H1 (cell line): ENCODE measurements around the gene FAM234A. TPM values are rescaled to one million over a fixed set of nuclear protein-coding genes. Genes with fewer than 3 reads are reported as not detected.

Source experiments
- CTCF ChIA-PET: fragments of 300-600 bp; sonication (Branson Sonifier 250); formaldehyde crosslinking; loops from one replicate; lab custom pipeline; 2021; ENCODE audit not compliant: partially characterized antibody; lab: Charles Lee
- POLR2A ChIA-PET: fragments of 300-600 bp; sonication (Branson Sonifier 250); formaldehyde crosslinking; loops from one replicate; lab custom pipeline; 2021; ENCODE audit warnings: inconsistent platforms; ENCODE audit not compliant: partially characterized antibody; lab: Charles Lee
- DNase-seq, 2 experiments: peaks; one replicate each; pipeline versions ENCODE4 v3.0.0 to v3.0.0-alpha.2; 2010 to 2022; ENCODE audit warnings: low spot score in 2 of 2, low read depth in 1 of 2, mixed read lengths in 1 of 2
- FAIRE-seq: peaks from 2 replicates; lab custom pipeline; 2011; peaks lifted over from hg19 to GRCh38; lab: Jason Lieb, UNC
- H2AFZ ChIP-seq: 2 replicates; pipeline ENCODE4 v1.8.1; 2012; ENCODE audit warnings: low read length, inconsistent platforms
- H2AK5ac ChIP-seq: 2 replicates; pipeline ENCODE4 v1.6.1; 2013; ENCODE audit warnings: low read depth, low read length
- H2BK120ac ChIP-seq: replicated peaks from 2 replicates; pipeline ENCODE3; 2013; ENCODE audit warnings: low read depth, low read length, inconsistent platforms
- H2BK12ac ChIP-seq: 2 replicates; pipeline ENCODE4 v1.6.1; 2013; ENCODE audit warnings: low read depth, low read length
- H2BK15ac ChIP-seq: 2 replicates; pipeline ENCODE4 v1.6.1; 2013; ENCODE audit warnings: low read length
- H2BK20ac ChIP-seq: 2 replicates; pipeline ENCODE4 v1.6.1; 2013; ENCODE audit warnings: low read length
- H2BK5ac ChIP-seq: 2 replicates; pipeline ENCODE4 v1.6.1; 2013; ENCODE audit warnings: low read depth, low read length
- H3K14ac ChIP-seq: 2 replicates; pipeline ENCODE4 v1.6.1; 2013; ENCODE audit warnings: inconsistent platforms; ENCODE audit not compliant: insufficient read length
- H3K18ac ChIP-seq: 2 replicates; pipeline ENCODE4 v1.6.1; 2013; ENCODE audit warnings: low read length; ENCODE audit errors: extremely low read depth
- H3K23ac ChIP-seq: 2 replicates; pipeline ENCODE4 v1.6.1; 2013; ENCODE audit warnings: inconsistent platforms; ENCODE audit not compliant: insufficient read length
- H3K23me2 ChIP-seq: 2 replicates; pipeline ENCODE4 v1.6.1; 2013; ENCODE audit warnings: low read depth, low read length
- H3K27ac ChIP-seq: 2 replicates; pipeline ENCODE4 v1.6.1; 2011; ENCODE audit warnings: low read depth, low read length, inconsistent platforms
- H3K27me3 ChIP-seq, 4 experiments: replicated peaks in 1 of 4; 1 replicate in 1 of 4; 2 replicates in 3 of 4; pipeline versions ENCODE4 v1.6.1 to v1.8.1; 2011 to 2013; ENCODE audit warnings: low read length in 3 of 4, mild to moderate bottlenecking in 3 of 4, inconsistent platforms in 2 of 4, mixed read lengths in 2 of 4, moderate library complexity in 1 of 4; ENCODE audit not compliant: control insufficient read depth in 3 of 4, insufficient read depth in 3 of 4; ENCODE audit errors: extremely low read depth in 1 of 4
- H3K36me3 ChIP-seq, 4 experiments: 2 replicates each; pipeline versions ENCODE4 v1.6.1 to v1.8.1; 2011 to 2013; ENCODE audit warnings: mild to moderate bottlenecking in 4 of 4, low read length in 3 of 4, moderate library complexity in 2 of 4, control low read depth in 1 of 4, inconsistent platforms in 1 of 4; ENCODE audit not compliant: insufficient read depth in 4 of 4, control insufficient read depth in 2 of 4
- H3K4ac ChIP-seq: replicated peaks from 2 replicates; pipeline ENCODE3; 2013; ENCODE audit warnings: low read length, low read depth, mixed read lengths, inconsistent platforms; ENCODE audit not compliant: insufficient read length
- H3K4me1 ChIP-seq, 4 experiments: replicated peaks in 1 of 4; 1 replicate in 1 of 4; 2 replicates in 3 of 4; pipeline versions ENCODE4 v1.6.1 to v1.8.1; 2011 to 2013; ENCODE audit warnings: low read length in 3 of 4, inconsistent platforms in 2 of 4, mixed read lengths in 1 of 4; ENCODE audit not compliant: insufficient read depth in 4 of 4, control insufficient read depth in 3 of 4
- H3K4me2 ChIP-seq, 2 experiments: 2 replicates each; pipeline versions ENCODE4 v1.6.1 to v1.8.1; 2011 to 2013; ENCODE audit warnings: low read depth in 2 of 2, low read length in 2 of 2, control low read depth in 1 of 2, inconsistent platforms in 1 of 2, mild to moderate bottlenecking in 1 of 2; ENCODE audit not compliant: insufficient read depth in 1 of 2
- H3K4me3 ChIP-seq, 4 experiments: fragments of 200-600, 300-600 bp in 1 of 4; sonication (generic), shearing (Covaris generic), sonication (Bioruptor Twin) in 1 of 4; 2 replicates each; pipeline versions ENCODE4 v1.5.1 to v1.8.1; 2011 to 2016; ENCODE audit warnings: low read length in 4 of 4, low read depth in 3 of 4, control low read depth in 2 of 4, inconsistent platforms in 2 of 4, mild to moderate bottlenecking in 2 of 4, mixed read lengths in 1 of 4, moderate library complexity in 1 of 4; ENCODE audit not compliant: insufficient read depth in 2 of 4; ENCODE audit errors: extremely low read depth in 1 of 4
- H3K56ac ChIP-seq: replicated peaks from 2 replicates; pipeline ENCODE3; 2013; ENCODE audit warnings: low read depth, mild to moderate bottlenecking, mixed read lengths, low read length, inconsistent platforms; ENCODE audit not compliant: insufficient read length
- H3K79me1 ChIP-seq: 2 replicates; pipeline ENCODE4 v1.6.1; 2013; ENCODE audit warnings: low read depth, low read length, control low read depth
- H3K79me2 ChIP-seq, 2 experiments: 2 replicates each; pipeline versions ENCODE4 v1.6.1 to v1.8.1; 2012 to 2013; ENCODE audit warnings: low read length in 2 of 2, mild to moderate bottlenecking in 2 of 2, inconsistent platforms in 1 of 2; ENCODE audit not compliant: insufficient read depth in 2 of 2, control insufficient read depth in 1 of 2
- H3K9ac ChIP-seq, 4 experiments: replicated peaks in 1 of 4; 1 replicate in 1 of 4; 2 replicates in 3 of 4; pipeline versions ENCODE4 v1.6.1 to v1.8.1; 2011 to 2013; ENCODE audit warnings: low read depth in 3 of 4, low read length in 3 of 4, control low read depth in 2 of 4, mild to moderate bottlenecking in 2 of 4, moderate library complexity in 2 of 4, inconsistent platforms in 1 of 4; ENCODE audit errors: extremely low read depth in 1 of 4
- H3K9me3 ChIP-seq, 2 experiments: 2 replicates each; pipeline versions ENCODE4 v1.6.1 to v1.8.1; 2012 to 2013; ENCODE audit warnings: mild to moderate bottlenecking in 2 of 2, moderate library complexity in 2 of 2, control low read depth in 1 of 2, inconsistent platforms in 1 of 2, low read depth in 1 of 2, low read length in 1 of 2, mixed read lengths in 1 of 2; ENCODE audit not compliant: insufficient read depth in 2 of 2
- H4K20me1 ChIP-seq, 2 experiments: replicated peaks in 1 of 2; 2 replicates each; pipeline versions ENCODE3 to v1.8.1; 2011 to 2013; ENCODE audit warnings: inconsistent platforms in 2 of 2, low read length in 2 of 2, mild to moderate bottlenecking in 1 of 2; ENCODE audit not compliant: insufficient read depth in 2 of 2, control insufficient read depth in 1 of 2
- H4K5ac ChIP-seq: 2 replicates; pipeline ENCODE4 v1.6.1; 2013; ENCODE audit warnings: low read length, low read depth, mixed read lengths, inconsistent platforms; ENCODE audit not compliant: insufficient read length
- H4K8ac ChIP-seq: 2 replicates; pipeline ENCODE4 v1.8.0; 2013; ENCODE audit warnings: mild to moderate bottlenecking, moderate library complexity, low read length, inconsistent platforms; ENCODE audit not compliant: insufficient read depth; ENCODE audit errors: extremely low read depth
- H4K91ac ChIP-seq: replicated peaks from 2 replicates; pipeline ENCODE3; 2013; ENCODE audit warnings: low read length, mixed read lengths, inconsistent platforms; ENCODE audit not compliant: insufficient read length
- BACH1 ChIP-seq: IDR thresholded peaks from 2 replicates; pipeline ENCODE4 v1.6.1; 2012; ENCODE audit warnings: low read length, improper control_type of control experiment
- CBX8 ChIP-seq: fragments of 300-800, 300-1000 bp; sonication (generic); IDR thresholded peaks from 2 replicates; pipeline ENCODE4 v1.7.1; 2016; ENCODE audit warnings: low read depth, low read length, borderline replicate concordance
- CEBPB ChIP-seq: IDR thresholded peaks from 2 replicates; pipeline ENCODE4 v1.6.1; 2012; ENCODE audit warnings: low read depth, low read length
- CREB1 ChIP-seq: IDR thresholded peaks from 2 replicates; pipeline ENCODE4 v1.6.1; 2012; ENCODE audit warnings: inconsistent platforms
- KDM1A ChIP-seq: fragments of 200-600, 300-600 bp; sonication (generic); IDR thresholded peaks from 2 replicates; pipeline ENCODE4 v1.7.1; 2016; ENCODE audit warnings: mild to moderate bottlenecking, low read length, borderline replicate concordance
- KDM4A ChIP-seq: IDR thresholded peaks from one replicate; pipeline ENCODE4 v1.7.1; 2012; ENCODE audit warnings: low read depth, mild to moderate bottlenecking, moderate library complexity, low read length, inconsistent platforms; ENCODE audit not compliant: severe bottlenecking
- PHF8 ChIP-seq: fragments of 200-600 bp; sonication (generic); conservative IDR thresholded peaks from 2 replicates; pipeline ENCODE4 v1.7.1; 2012; ENCODE audit warnings: low read depth, mild to moderate bottlenecking, inconsistent platforms, low read length, moderate library complexity
- RAD21 ChIP-seq, 2 experiments: IDR thresholded peaks in 1 of 2; conservative IDR thresholded peaks in 1 of 2; 2 replicates each; pipeline ENCODE4 v1.6.1; 2011; ENCODE audit warnings: low read depth in 2 of 2, low read length in 2 of 2, improper control_type of control experiment in 1 of 2, inconsistent platforms in 1 of 2, mild to moderate bottlenecking in 1 of 2, moderate library complexity in 1 of 2
- RXRA ChIP-seq: IDR thresholded peaks from 2 replicates; pipeline ENCODE4 v1.6.1; 2011; ENCODE audit warnings: low read depth, mild to moderate bottlenecking, low read length, moderate library complexity; ENCODE audit not compliant: insufficient read depth
- SIX5 ChIP-seq: IDR thresholded peaks from 2 replicates; pipeline ENCODE4 v1.6.1; 2011; ENCODE audit warnings: mild to moderate bottlenecking, low read depth, low read length
- SP4 ChIP-seq: IDR thresholded peaks from 2 replicates; pipeline ENCODE4 v1.6.1; 2012; ENCODE audit warnings: low read length, inconsistent platforms
- TBP ChIP-seq: IDR thresholded peaks from 2 replicates; pipeline ENCODE4 v1.6.1; 2011; ENCODE audit warnings: low read depth, low read length, improper control_type of control experiment
- TCF12 ChIP-seq: IDR thresholded peaks from 2 replicates; pipeline ENCODE4 v1.6.1; 2011; ENCODE audit warnings: low read depth, mild to moderate bottlenecking, low read length
- WGBS, 2 experiments: shearing (Covaris generic) in 1 of 2; methylation state at CpG; one replicate each; pipeline versions ENCODE4 v1.1.6 to v1.1.7; 2013 to 2015; ENCODE audit warnings: low lambda C conversion rate in 2 of 2, mixed read lengths in 2 of 2, inconsistent platforms in 1 of 2, low coverage in 1 of 2, missing lambda C conversion rate in 1 of 2; ENCODE audit not compliant: insufficient replicate concordance in 2 of 2, insufficient coverage in 1 of 2, insufficient read length in 1 of 2; ENCODE audit errors: extremely low coverage in 1 of 2, missing lambda C conversion rate in 1 of 2; 5-methylcytosine and 5-hydroxymethylcytosine counted together
- polyA plus RNA-seq, 7 experiments: library from polyadenylated mRNA; depleted of rRNA in 3 of 7; stranded (reverse) in 5 of 7; unstranded in 2 of 7; fragments of >200 nt in 5 of 7; fragments of 200-250 nt in 2 of 7; gene quantifications; 1 replicate in 5 of 7; 2 replicates in 1 of 7; 4 replicates in 1 of 7; pipeline versions ENCODE4 v1.2.1 to v1.2.3, GENCODE V29; 2011 to 2013; ENCODE audit warnings: missing spikeins in 2 of 7, mixed read lengths in 2 of 7
- total RNA-seq: library from RNA; stranded (reverse); fragmentation: NEBNext Ultra II Directional; extraction: Animal tissue kit (Norgen Biotek cat#: 25700); gene quantifications from 2 replicates; pipeline ENCODE4 v1.2.1, GENCODE V29; 2021

The FAM234A gene
- total and polyA plus RNA-seq, 2 of the 8 experiments (the other 6 are each of a cell fraction or from before 2014, with no cell fraction given) = 80.6 to 104 TPM

DNA sequence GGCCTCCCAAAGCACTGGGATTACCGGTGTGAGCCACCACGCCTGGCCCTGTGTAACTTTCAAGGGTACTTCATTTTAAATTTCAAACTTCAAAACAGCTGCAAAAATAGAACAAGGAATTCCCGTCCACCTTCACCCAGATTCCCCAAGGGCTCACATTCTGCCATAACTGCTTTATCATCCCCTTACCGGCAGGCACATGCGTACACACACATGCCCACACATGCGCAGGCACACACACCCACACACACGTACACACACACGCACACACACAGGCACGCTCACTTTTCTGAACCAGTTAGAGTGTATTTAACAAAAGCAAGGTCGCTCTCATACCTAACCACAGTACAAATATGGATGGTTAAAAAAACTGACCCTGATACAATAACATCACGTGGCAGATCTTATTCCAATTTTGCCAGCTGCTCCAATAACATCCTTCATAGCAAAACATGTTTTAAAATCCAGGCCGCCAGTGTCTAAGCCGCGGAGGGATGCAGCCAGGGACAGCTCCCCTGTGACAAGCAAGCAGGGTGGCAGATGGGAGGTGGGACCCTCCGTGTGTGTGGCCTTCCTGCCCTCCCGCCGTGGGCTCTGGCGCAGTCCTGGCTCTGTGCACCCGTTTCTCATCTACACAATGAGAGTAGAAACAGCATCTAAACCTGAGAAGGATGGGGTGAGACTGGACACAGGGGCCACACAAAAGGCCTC lies 71.5 kb downstream of the FAM234A start:
- Histone ChIP-seq H2AK5ac (no peak overlapping the region), H3K4me3 (no peak overlapping the region), H3K14ac (no peak overlapping the region), H3K79me2 (no peaks in the 10 kb centered on the region), H3K27me3 (no peaks in the 10 kb centered on the region), H3K4me1 (no peaks in the 10 kb centered on the region), H2BK15ac (no peak overlapping the region), H3K9ac (0 out of 7 replicates have a peak overlapping the region, but pooled peaks of 1 of the 4 experiments have one; percentile 25), H3K4me2 (no peak overlapping the region), H3K23ac (no peak overlapping the region), H2AFZ (no peak overlapping the region), H4K5ac (no peak overlapping the region), H4K91ac (no peak overlapping the region), H3K27ac (0 out of 2 replicates have a peak overlapping the region, but pooled peaks have one; percentile 45), H2BK5ac (no peak overlapping the region), H3K4ac (no peak overlapping the region), H3K79me1 (no peaks in the 10 kb centered on the region; the same call in 1 of the 2 replicates), H3K36me3 (peaks cover 0 to 21% (median 7%) of the 10 kb centered on the region in 4 experiments; a peak in 6 of 8 replicates), H2BK12ac (no peak overlapping the region), H3K56ac (no peak overlapping the region), H4K8ac (no peak overlapping the region), H3K18ac (no peak overlapping the region), H3K9me3 (no peaks in the 10 kb centered on the region), H4K20me1 (peaks cover 3 to 12% of the 10 kb centered on the region in 2 experiments), H2BK20ac (no peak overlapping the region), H3K23me2 (0 out of 2 replicates have a peak, but pooled peaks cover 2% of the 10 kb centered on the region), H2BK120ac (no peak overlapping the region)
- FAIRE-seq (no peak), DNase-seq (no peak)
- ChIA-PET CTCF (interaction anchor here (0.7 to 6.0 kb wide), 4 partner anchors 9 to 39 kb away, joined by 3 to 46 read pairs (median 4); no protein-coding TSS in a partner anchor), POLR2A (interaction anchor here (1.0 kb wide), 1 partner anchor 42 kb away, joined by 4 read pairs; no protein-coding TSS in a partner anchor)
- WGBS, 2 experiments = 96% methylated on average over 19 of the region's 19 CpGs; no CpG with 5 or more reads in 1 of the 2 experiments
- TF ChIP-seq SIX5 (no peak), TBP (no peak), CREB1 (no peak), PHF8 (no peak), RAD21 (IDR thresholded peaks at IDR 0.05 in 1 of 2, conservative IDR thresholded peaks at IDR 0.05 in 1 of 2; ENCODE audit: low read depth in 2 of 2, low read length in 2 of 2) (no peak), SP4 (no peak), CBX8 (no peak), KDM1A (no peak), KDM4A (no peak), RXRA (no peak), BACH1 (no peak), TCF12 (no peak), CEBPB (no peak)
